GM13977 (cell line): ENCODE results near the gene SLAIN1.
"Not testable (repeated sequence)": the region's sequence is repeated elsewhere in the genome, so short reads cannot be mapped to it uniquely, and the experiment has no call there.

Source experiments
- DNase-seq: peaks from one replicate; pipeline ENCODE4 v3.0.0; 2012; ENCODE audit warnings: low spot score
- CTCF ChIP-seq: IDR thresholded peaks from 2 replicates; pipeline ENCODE4 v1.5.1; 2012; ENCODE audit warnings: mild to moderate bottlenecking, control low read depth; ENCODE audit not compliant: insufficient read depth; ENCODE audit errors: extremely low read depth, missing control alignments
- in situ Hi-C: fragments of 300-500 bp; cut with MboI; formaldehyde crosslinking; loops from one replicate; pipeline ENCODE4 v1.12.0; 2022; ENCODE audit warnings: low sequenced_read_pairs, low pct_unique_long_range_greater_than_20kb, mixed read lengths, inconsistent platforms; ENCODE audit not compliant: unreplicated experiment

The SLAIN1 gene

GRCh38 chr13:77697217-77698103, at the start of gene SLAIN1:
SLAIN1 (plus strand) TSS chr13:77697687; CDS start chr13:77697914, 227 bp downstream.
- in situ Hi-C loops: no loop called here
- TF ChIP-seq CTCF: no peak
- DNase-seq: peak; percentile 96

GRCh38 chr13:77650409-77650808, 47.1 kb upstream of the SLAIN1 start:
- DNase-seq: no peak
- in situ Hi-C loops: no loop called here
- TF ChIP-seq CTCF: no peak

GRCh38 chr13:77653301-77653700, 44.2 kb upstream of the SLAIN1 start:
- DNase-seq: no peak
- in situ Hi-C loops: no loop called here
- no peak for TF ChIP-seq CTCF

- DNase-seq, in situ Hi-C loops: not testable (repeated sequence)
These were observed 37.5 kb upstream of the SLAIN1 start for GRCh38 chr13:77660016-77660415.

GRCh38 chr13:77660841-77661250, 36.6 kb upstream of the SLAIN1 start:
- in situ Hi-C loops: no loop called here
- TF ChIP-seq CTCF: no peak
- no peak for DNase-seq

GRCh38 chr13:77662301-77662700, 35.2 kb upstream of the SLAIN1 start:
- in situ Hi-C loops, DNase-seq: not testable (repeated sequence)

GRCh38 chr13:77662831-77663230, 34.7 kb upstream of the SLAIN1 start:
- in situ Hi-C loops, DNase-seq: not testable (repeated sequence)

GRCh38 chr13:77674852-77675251, 22.6 kb upstream of the SLAIN1 start:
- in situ Hi-C loops: no loop called here
- no peak for TF ChIP-seq CTCF
- DNase-seq: no peak
